GM21367 (cell line): Measurements from ENCODE around the gene U2AF2.
A peak's percentile ranks its signal among the peaks of the same experiment; 100 is the strongest.

Experiments
- ATAC-seq: cut with Tn5 transposase; IDR thresholded peaks from one replicate; pipeline ENCODE4 v1.9.1; 2021; ENCODE audit not compliant: unreplicated experiment

The U2AF2 gene

GRCh38 chr19:55621205-55621672, 33.6 kb upstream of the U2AF2 start:
- no peak for ATAC-seq

GRCh38 chr19:55621673-55622231, 33.1 kb upstream of the U2AF2 start:
- no peak for ATAC-seq

DNA sequence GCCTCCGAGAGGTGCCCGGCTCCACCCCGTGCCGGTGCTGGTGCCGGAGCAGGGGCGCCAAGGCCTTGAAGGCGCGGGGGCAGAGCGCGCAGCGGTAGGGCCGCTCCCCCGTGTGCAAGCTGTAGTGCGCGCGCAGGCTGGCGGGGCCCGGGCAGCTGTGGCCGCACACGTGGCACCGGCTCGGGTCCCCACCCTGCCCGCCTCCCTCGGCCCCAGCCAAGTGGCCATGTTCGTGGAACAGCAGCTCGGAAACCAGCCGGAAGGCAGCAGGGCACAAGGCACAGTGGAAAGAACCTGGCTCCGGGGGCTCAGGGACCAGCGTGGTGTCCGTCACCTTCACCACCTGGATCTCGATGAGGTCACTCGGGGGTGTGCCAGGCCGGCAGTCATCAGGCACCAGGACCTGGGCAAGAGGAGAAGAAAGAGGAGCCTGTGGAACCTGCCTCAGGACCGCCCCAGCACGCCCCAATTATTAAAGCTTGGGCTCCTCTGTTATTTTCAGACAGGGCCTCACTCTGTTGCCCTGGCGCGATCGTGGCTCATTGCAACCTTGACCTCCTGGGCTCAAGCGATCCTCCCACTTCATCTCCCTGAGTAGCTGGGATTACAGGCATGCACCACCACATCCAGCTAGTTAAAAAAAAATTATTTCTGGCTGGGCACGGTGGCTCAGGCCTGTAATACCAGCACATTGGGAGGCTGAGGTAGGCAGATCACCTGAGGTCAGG, 32.4 kb upstream of the U2AF2 start:
- no peak for ATAC-seq

DNA sequence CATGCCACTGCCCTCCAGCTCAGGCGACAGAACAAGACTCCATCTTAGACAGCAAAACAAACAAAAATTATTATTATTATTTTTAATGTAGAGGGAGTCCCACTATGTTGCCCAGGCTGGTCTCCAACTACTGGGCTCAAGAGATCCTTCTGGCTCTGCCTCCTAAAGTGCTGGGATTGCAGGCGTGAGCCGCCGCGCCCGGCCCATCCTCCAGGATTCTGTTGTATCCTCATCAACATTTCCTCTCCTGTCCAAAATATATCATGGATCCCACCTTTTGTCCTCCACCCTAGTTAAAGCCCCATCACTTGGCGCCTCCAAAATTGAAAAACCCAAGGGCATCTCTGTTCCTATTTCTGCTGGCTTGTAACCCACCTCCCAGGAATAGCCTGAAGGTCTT, 31.7 kb upstream of the U2AF2 start:
- ATAC-seq = no peak

GRCh38 chr19:55623561-55623960, 31.3 kb upstream of the U2AF2 start:
- no peak for ATAC-seq

GRCh38 chr19:55624109-55625003, 30.5 kb upstream of the U2AF2 start, which contains the start of gene ZNF784:
TSS of gene ZNF784 (minus strand) at chr19:55624566. CDS start at chr19:55624561, 5 bp downstream.
- peak; percentile 43 for ATAC-seq

DNA sequence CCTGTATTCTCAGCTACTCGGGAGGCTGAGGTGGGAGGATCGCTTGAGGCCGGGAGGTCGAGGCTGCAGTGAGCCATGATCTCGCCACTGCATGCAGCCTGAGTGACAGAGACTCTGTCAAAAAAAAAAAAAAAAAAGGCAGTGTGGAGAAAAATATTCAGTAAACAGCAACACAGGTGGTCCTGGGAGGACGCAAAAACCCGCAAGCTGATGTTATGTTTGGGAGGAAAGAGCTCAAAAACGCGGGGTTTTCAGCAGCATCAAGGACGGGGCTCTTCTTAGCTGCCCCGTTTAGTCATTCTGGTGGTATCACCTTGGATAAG, 29.9 kb upstream of the U2AF2 start:
- ATAC-seq = no peak

DNA sequence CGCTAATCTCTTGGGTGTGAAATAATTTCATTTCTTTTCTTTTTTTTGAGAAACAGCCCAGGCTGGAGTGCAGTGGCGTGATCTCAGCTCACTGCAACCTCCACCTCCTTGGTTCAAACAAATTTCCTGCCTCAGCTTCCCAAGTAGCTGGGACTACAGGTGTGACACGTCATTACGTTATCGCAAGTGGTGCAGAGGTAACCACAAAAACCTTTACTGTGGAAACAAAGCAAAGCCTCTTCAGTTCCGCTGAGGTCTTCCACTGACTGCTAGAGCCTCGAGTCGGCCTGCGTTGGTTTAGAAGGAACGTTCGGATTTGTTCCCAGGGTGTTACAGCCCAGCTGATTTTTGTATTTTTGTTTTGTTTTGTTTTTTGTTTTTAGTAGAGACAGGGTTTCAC, 28.5 kb upstream of the U2AF2 start:
- ATAC-seq = no peak

- ATAC-seq = no peak
These were observed 22.4 kb upstream of the U2AF2 start for GRCh38 chr19:55632463-55632834.

- no peak for ATAC-seq
These were observed 21.0 kb upstream of the U2AF2 start for GRCh38 chr19:55633861-55634260.

DNA sequence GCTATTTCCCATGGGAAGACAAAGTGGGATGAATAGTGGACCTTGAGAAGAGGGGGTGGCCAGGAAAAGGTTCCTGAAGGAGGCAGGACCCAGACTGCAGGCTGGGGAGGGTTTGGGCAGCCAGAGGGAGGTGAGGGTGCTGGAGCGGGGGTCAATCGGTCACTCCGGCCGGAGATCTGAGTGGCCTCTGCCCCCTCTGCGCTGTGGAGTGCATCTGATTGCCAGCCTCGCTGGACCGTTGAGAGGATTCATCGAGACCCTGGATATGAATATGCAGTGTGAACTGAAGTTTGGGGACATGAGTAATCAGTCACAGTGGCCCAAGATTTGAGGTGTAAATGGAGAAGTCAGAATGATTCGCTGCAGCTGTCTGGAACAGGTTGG, 19.5 kb upstream of the U2AF2 start:
- ATAC-seq = no peak

DNA sequence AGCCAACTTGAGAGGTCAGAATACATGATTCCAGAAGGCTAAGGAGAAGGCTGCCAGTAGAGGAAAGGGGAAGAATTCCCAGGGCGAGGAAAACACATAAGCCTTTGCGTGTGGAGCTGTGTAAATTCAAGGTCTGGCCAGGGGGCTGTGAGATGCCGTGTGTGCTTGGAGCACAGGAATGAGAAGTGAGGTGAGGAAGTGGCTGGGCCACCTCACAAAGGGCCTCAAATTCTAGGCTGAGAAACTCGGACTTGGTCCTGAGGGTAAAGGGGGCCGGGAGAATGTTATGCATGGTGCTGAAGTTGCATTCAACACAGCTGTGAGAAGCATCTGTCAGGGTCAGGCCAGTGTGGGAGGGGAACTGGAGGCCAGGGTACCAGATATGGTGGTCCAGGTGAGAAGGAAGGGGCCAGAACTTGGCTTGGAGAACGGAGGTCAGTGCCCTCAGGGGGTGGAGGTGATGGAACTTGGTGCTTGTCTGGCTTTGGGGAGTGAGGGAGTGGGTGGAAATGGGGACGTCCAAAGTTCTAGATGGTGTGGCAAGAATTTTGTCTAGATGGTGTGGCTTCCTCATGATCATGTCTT, 18.9 kb upstream of the U2AF2 start:
- ATAC-seq = no peak

- ATAC-seq = no peak
These were observed 18.1 kb upstream of the U2AF2 start for GRCh38 chr19:55636723-55637122.

GRCh38 chr19:55637534-55637933, 17.3 kb upstream of the U2AF2 start:
- ATAC-seq = no peak

GRCh38 chr19:55638864-55639359, 15.9 kb upstream of the U2AF2 start:
- no peak for ATAC-seq

DNA sequence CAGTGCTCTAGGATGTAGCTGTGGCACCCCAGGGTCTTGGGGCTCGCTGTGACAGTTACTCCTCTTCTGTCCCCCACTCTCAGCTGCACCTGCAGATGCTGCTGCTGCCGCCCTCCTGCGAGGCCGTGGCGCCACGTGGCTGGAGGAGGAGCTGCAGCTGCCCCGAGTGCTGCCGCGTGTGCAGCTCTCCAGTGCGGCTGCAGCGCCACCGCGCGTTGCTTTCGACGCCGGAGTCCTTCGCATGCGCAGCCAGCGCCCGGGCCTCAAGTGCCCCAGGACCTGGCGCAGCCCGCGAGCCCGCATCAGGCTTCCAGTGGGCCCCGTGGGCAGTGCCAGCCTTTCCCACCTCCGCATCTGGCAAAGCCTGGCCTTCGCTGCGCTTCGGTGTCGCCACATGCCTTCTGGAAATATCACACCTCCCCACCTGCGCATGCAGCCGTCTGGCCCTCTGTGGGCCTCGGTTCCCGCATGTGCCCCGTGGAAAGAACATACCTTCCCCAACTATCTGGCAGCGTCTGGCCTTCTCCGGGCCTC, 14.7 kb upstream of the U2AF2 start:
- no peak for ATAC-seq

DNA sequence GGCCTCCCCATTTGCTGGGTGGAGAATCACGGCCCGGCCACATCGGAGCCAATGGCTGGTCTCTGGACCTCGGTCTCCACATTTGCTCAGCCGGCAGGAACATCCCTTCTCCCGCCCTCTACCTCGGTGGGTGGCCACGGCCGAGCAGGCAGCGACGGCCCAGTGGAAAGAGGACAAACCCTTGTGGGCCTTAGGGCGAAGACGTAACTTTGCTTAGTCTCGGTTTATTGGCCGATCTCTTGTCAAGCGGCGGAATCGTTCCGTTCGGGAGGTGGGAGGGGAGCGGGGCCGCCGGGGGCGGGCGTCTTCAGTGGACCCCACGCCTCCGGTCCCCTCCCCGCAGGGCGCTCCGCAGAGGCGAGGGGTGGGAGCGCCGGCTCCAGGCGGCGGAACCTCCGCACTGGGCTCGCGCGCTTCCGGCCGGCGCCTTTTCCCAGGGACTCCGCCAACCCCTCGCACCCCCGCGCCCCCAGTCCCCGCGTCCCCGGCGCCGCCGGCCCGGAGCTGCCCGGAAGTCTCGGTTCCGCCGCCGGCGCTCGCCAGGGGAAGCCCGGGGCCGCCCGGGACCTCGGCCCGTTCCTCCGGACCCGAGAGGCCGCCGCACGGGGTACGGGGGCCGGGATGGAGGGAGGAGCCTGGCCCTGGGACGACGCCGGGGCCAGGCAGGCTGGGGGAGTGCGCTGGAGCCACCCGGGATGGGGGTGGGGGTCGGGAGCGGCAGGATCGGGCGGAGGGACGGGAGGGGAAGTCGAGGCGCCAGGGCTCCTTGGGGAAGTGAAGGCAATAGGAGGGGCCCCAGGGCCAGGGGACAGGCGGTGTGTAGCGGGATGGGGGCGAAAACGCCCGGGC, 14.0 kb upstream of the U2AF2 start, which contains the start of gene ZNF580:
Gene ZNF580 (plus strand): TSS at position 426 of the 849 bp plus-strand sequence. CDS start 1,507 bp downstream, outside the sequence.
- no peak for ATAC-seq

- no peak for ATAC-seq
These were observed 13.2 kb upstream of the U2AF2 start for GRCh38 chr19:55641426-55642152.
